ENCODE measurements around the gene RIC3. TPM values are rescaled to one million over a fixed set of nuclear protein-coding genes. Genes with fewer than 3 reads are reported as not detected.

RIC3 gene
- total RNA-seq, 1 experiment from 2014 or later: not detected

- RAD21 ChIA-PET (ENCODE audit: low non-redundant PET in 1 of 2, low total read pairs in 2 of 2, uncharacterized antibody in 2 of 2, unreplicated experiment in 2 of 2): interaction anchor here (0.9 to 3.5 kb wide), 2 partner anchors 65 to 92 kb away, joined by 3 to 31 read pairs; no protein-coding TSS in a partner anchor
- Histone ChIP-seq H3K4me2 (ENCODE audit: low read length) (no peak overlapping the region), H3K4me3 (replicated peaks in 1 of 2; ENCODE audit: low read depth in 1 of 2, low read length in 2 of 2) (no peak overlapping the region), H3K9ac (ENCODE audit: low read length) (no peak overlapping the region), H4K20me1 (ENCODE audit: insufficient read depth) (no peaks in the 10 kb centered on the region), H3K9me3 (ENCODE audit: control insufficient read depth in 1 of 2, insufficient read depth in 1 of 2, low read depth in 1 of 2, low read length in 2 of 2) (no peaks in the 10 kb centered on the region), H2AFZ (ENCODE audit: low read depth, low read length, poor library complexity, severe bottlenecking) (no peak overlapping the region), H3K4me1 (ENCODE audit: control insufficient read depth in 1 of 2, insufficient read depth in 2 of 2, low read length in 2 of 2) (peaks cover 0 to 3% of the 10 kb centered on the region in 2 experiments; a peak in 2 of 4 replicates), H3K27me3 (ENCODE audit: insufficient read depth, low read length) (no peaks in the 10 kb centered on the region), H3K36me3 (ENCODE audit: control insufficient read depth in 1 of 2, insufficient read depth in 2 of 2, low read length in 2 of 2) (no peaks in the 10 kb centered on the region), H3K79me2 (ENCODE audit: insufficient read depth, low read length) (no peaks in the 10 kb centered on the region), H3K27ac (ENCODE audit: low read depth, low read length) (no peak overlapping the region), H3K9me2 (ENCODE audit: insufficient read depth) (no peaks in the 10 kb centered on the region)
- intact Hi-C loops (cut with micrococcal nuclease): loop anchor here (10.0 kb wide), 3 partner anchors 203 to 1003 kb away; no protein-coding TSS in a partner anchor
- BruUV-seq (replicated peaks): no TSS peak
- no peak for TF ChIP-seq JUND (IDR thresholded peaks at IDR 0.05)
- no peak for TF ChIP-seq SIN3A (IDR thresholded peaks at IDR 0.05; ENCODE audit: low read depth)
- no peak for TF ChIP-seq ZNF274 (IDR thresholded peaks at IDR 0.05; ENCODE audit: low read depth, low read length)
- TF ChIP-seq, protein P1, sequence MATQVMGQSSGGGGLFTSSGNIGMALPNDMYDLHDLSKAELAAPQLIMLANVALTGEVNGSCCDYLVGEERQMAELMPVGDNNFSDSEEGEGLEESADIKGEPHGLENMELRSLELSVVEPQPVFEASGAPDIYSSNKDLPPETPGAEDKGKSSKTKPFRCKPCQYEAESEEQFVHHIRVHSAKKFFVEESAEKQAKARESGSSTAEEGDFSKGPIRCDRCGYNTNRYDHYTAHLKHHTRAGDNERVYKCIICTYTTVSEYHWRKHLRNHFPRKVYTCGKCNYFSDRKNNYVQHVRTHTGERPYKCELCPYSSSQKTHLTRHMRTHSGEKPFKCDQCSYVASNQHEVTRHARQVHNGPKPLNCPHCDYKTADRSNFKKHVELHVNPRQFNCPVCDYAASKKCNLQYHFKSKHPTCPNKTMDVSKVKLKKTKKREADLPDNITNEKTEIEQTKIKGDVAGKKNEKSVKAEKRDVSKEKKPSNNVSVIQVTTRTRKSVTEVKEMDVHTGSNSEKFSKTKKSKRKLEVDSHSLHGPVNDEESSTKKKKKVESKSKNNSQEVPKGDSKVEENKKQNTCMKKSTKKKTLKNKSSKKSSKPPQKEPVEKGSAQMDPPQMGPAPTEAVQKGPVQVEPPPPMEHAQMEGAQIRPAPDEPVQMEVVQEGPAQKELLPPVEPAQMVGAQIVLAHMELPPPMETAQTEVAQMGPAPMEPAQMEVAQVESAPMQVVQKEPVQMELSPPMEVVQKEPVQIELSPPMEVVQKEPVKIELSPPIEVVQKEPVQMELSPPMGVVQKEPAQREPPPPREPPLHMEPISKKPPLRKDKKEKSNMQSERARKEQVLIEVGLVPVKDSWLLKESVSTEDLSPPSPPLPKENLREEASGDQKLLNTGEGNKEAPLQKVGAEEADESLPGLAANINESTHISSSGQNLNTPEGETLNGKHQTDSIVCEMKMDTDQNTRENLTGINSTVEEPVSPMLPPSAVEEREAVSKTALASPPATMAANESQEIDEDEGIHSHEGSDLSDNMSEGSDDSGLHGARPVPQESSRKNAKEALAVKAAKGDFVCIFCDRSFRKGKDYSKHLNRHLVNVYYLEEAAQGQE (IDR thresholded peaks at IDR 0.05; ENCODE audit: low read depth): no peak
- TF ChIP-seq YY1 (IDR thresholded peaks at IDR 0.05; ENCODE audit: extremely low read depth, insufficient replicate concordance, low read depth, low read length): no peak
- TF ChIP-seq CEBPB (IDR thresholded peaks at IDR 0.05; ENCODE audit: low read depth): no peak
- TF ChIP-seq SRF (IDR thresholded peaks at IDR 0.05; ENCODE audit: low read depth): no peak
- no peak for TF ChIP-seq EZH2 (IDR thresholded peaks at IDR 0.05)
- ATAC-seq: no peak
- no peak for DNase-seq (ENCODE audit: low read depth, low spot score)
- POLR2A ChIA-PET: no interaction called here
- CTCF ChIA-PET: interaction anchor here (1.2 to 8.1 kb wide), 4 partner anchors 9 to 111 kb away, joined by 3 to 184 read pairs (median 36); partner anchors contain the start of gene EIF3F
Observed at GRCh38 chr11:8097926-8098325, 70.9 kb downstream of the RIC3 start.
